Right atrium auricular region (tissue), 2 donors: Measurements from ENCODE around the gene PDXP. TPM values are rescaled to one million over a fixed set of nuclear protein-coding genes. Genes with fewer than 3 reads are reported as not detected.

Experiments used
- DNase-seq: peaks from one replicate; pipeline ENCODE4 v3.0.0-alpha.2; 2019; ENCODE audit warnings: low spot score
- H3K27ac ChIP-seq, 2 donors: fragments of 200-600 bp; sonication (generic); 1 replicate in 1 of 2; 2 replicates in 1 of 2; pipeline ENCODE4 v1.5.1; 2016 to 2019
- H3K27me3 ChIP-seq, 2 donors: fragments of 200-600 bp; sonication (generic); one replicate each; pipeline versions ENCODE4 v1.5.1 to v1.6.0; 2017 to 2019
- H3K36me3 ChIP-seq: fragments of 200-600 bp; sonication (generic); one replicate; pipeline ENCODE4 v1.5.1; 2016
- H3K4me1 ChIP-seq, 2 donors: fragments of 200-600 bp; sonication (generic); one replicate each; pipeline versions ENCODE4 v1.5.1 to v1.6.0; 2017 to 2019
- H3K4me3 ChIP-seq, 2 donors: fragments of 200-600 bp; sonication (generic); 1 replicate in 1 of 2; 2 replicates in 1 of 2; pipeline ENCODE4 v1.5.1; 2017 to 2019; ENCODE audit warnings: mild to moderate bottlenecking in 1 of 2, moderate library complexity in 1 of 2
- H3K9me3 ChIP-seq, 2 donors: fragments of 200-600 bp; sonication (generic); one replicate each; pipeline ENCODE4 v1.5.1; 2019
- CTCF ChIP-seq, 2 donors: fragments of 200-600 bp; sonication (generic); IDR thresholded peaks; one replicate each; pipeline ENCODE4 v1.5.1; 2019; ENCODE audit warnings: antibody characterized with exemption in 2 of 2
- total RNA-seq, 2 donors: library from RNA; depleted of rRNA; stranded (reverse); fragments of >200 nt; gene quantifications; one replicate each; pipeline ENCODE4 v1.1.0, GENCODE V29; 2016

The PDXP gene
- total RNA-seq, 2 donors from 2014 or later, result 15.7 to 32.0 TPM

- Histone ChIP-seq H3K27ac (no peak overlapping the region), H3K9me3 (no peaks in the 10 kb centered on the region), H3K4me3 (no peak overlapping the region), H3K4me1 (no peaks in the 10 kb centered on the region), H3K27me3 (no peaks in the 10 kb centered on the region), H3K36me3 (no peaks in the 10 kb centered on the region)
- DNase-seq, result no peak
- TF ChIP-seq CTCF (IDR thresholded peaks at IDR 0.05), result no peak
Measured at GRCh38 chr22:37715760-37716159, 57.2 kb downstream of the PDXP start.

Other genes starting within 250 kb of the PDXP start
- not detected for gene ELFN2, start 231.2 kb upstream of the PDXP start, total RNA-seq
- 10 to 100 TPM in 1 of 2 donors, 1 to 10 TPM in 1; 9.9 to 19.5 TPM for gene MFNG, start 172.3 kb upstream of the PDXP start, total RNA-seq
- 1 to 10 TPM; 4.2 to 5.8 TPM for gene CARD10, start 139.3 kb upstream of the PDXP start, total RNA-seq
- gene CDC42EP1, start 98.2 kb upstream of the PDXP start, total RNA-seq, result 10 to 100 TPM; 20.7 to 34.8 TPM
- not detected for gene LGALS2, start 78.6 kb upstream of the PDXP start, total RNA-seq
- gene GGA1, start 49.9 kb upstream of the PDXP start, total RNA-seq, result 10 to 100 TPM; 17.7 to 29.0 TPM
- gene SH3BP1, start 19.1 kb upstream of the PDXP start, total RNA-seq, result 1 to 10 TPM; 1.5 to 4.0 TPM
- 1,000 to 10,000 TPM in 1 of 2 donors, 100 to 1,000 TPM in 1; 584 to 1,958 TPM for gene LGALS1, start 16.9 kb downstream of the PDXP start, total RNA-seq
- gene NOL12, start 27.6 kb downstream of the PDXP start, total RNA-seq, result 10 to 100 TPM; 17.8 to 24.7 TPM
- 100 to 1,000 TPM; 108 to 118 TPM for gene TRIOBP, start 38.3 kb downstream of the PDXP start, total RNA-seq
- 10 to 100 TPM; 15.7 to 34.2 TPM for gene GCAT, start 149.2 kb downstream of the PDXP start, total RNA-seq
- gene GALR3, start 164.7 kb downstream of the PDXP start, total RNA-seq, result not detected
- 10 to 100 TPM; 17.8 to 18.5 TPM for gene ANKRD54, start 185.6 kb downstream of the PDXP start, total RNA-seq
- gene EIF3L, start 190.7 kb downstream of the PDXP start, total RNA-seq, result 100 to 1,000 TPM; 193 to 284 TPM
- gene MICALL1, start 247.6 kb downstream of the PDXP start, total RNA-seq, result 10 to 100 TPM; 16.9 TPM